Left lung (tissue), 10 donors: ENCODE results near the gene CALHM6. TPM values are rescaled to one million over a fixed set of nuclear protein-coding genes. Genes with fewer than 3 reads are reported as not detected.
A peak's percentile ranks its signal among the peaks of the same experiment; 100 is the strongest.

Experiments
- ATAC-seq: fragments of 200-7000 bp; cut with Tn5 transposase; one replicate; pipeline ENCODE4 v1.9.1; 2020; ENCODE audit warnings: moderate library complexity
- DNase-seq, 4 donors: peaks; one replicate each; pipeline ENCODE4 v3.0.0-alpha.2; 2013 to 2020
- H3K27ac ChIP-seq, 2 donors: fragments of 200-600 bp; sonication (generic) in 1 of 2; one replicate each; pipeline versions ENCODE4 v1.5.0 to v1.8.0; 2020 to 2021
- H3K27me3 ChIP-seq, 2 donors: fragments of 200-600 bp; sonication (generic) in 1 of 2; one replicate each; pipeline versions ENCODE4 v1.5.0 to v1.8.0; 2020 to 2021
- H3K36me3 ChIP-seq, 2 donors: fragments of 200-600 bp; sonication (generic) in 1 of 2; one replicate each; pipeline versions ENCODE4 v1.5.0 to v1.8.0; 2020 to 2021
- H3K4me1 ChIP-seq, 2 donors: fragments of 200-600 bp; one replicate each; pipeline ENCODE4 v1.8.0; 2021
- H3K4me3 ChIP-seq, 2 donors: fragments of 200-600 bp; sonication (generic) in 1 of 2; one replicate each; pipeline versions ENCODE4 v1.5.0 to v1.8.0; 2020 to 2021; ENCODE audit warnings: mild to moderate bottlenecking in 1 of 2
- H3K9me3 ChIP-seq, 2 donors: fragments of 200-600 bp; sonication (generic) in 1 of 2; one replicate each; pipeline versions ENCODE4 v1.5.0 to v1.8.0; 2020 to 2021
- intact Hi-C, 2 donors: fragments of 100-400 bp; cut with DNase I; formaldehyde crosslinking; loops; one replicate each; pipeline versions ENCODE4 v1.11.2 to v1.14.2; 2022
- polyA plus RNA-seq, 6 donors: library from polyadenylated mRNA; unstranded; fragments of 120-200 nt; gene quantifications; one replicate each; pipeline ENCODE4 v1.2.1, GENCODE V29; 2013; ENCODE audit not compliant: insufficient read length in 6 of 6
- total RNA-seq, 2 donors: library from RNA; stranded (reverse); fragmentation: NEBNext Ultra II Directional; extraction: Animal tissue kit (Norgen Biotek cat#: 25700); gene quantifications; one replicate each; pipeline ENCODE4 v1.2.1, GENCODE V29; 2021
- TF ChIP-seq, protein P1 (sequence below), 2 donors: fragments of 200-600 bp; sonication (generic) in 1 of 2; IDR thresholded peaks; one replicate each; pipeline versions ENCODE4 v1.5.0 to v1.8.0; 2021; ENCODE audit warnings: antibody characterized with exemption in 2 of 2
- donor health status: DM: no; HTN: yes; CAD: no.
- donor health status: DM: no; HTN: no; CAD: no.

The CALHM6 gene
- total and polyA plus RNA-seq, 8 donors = 2.1 to 9.1 (median 6.1) TPM

GRCh38 chr6:116459927-116460326, 1.2 kb upstream of the CALHM6 start:
- TF ChIP-seq, protein P1, sequence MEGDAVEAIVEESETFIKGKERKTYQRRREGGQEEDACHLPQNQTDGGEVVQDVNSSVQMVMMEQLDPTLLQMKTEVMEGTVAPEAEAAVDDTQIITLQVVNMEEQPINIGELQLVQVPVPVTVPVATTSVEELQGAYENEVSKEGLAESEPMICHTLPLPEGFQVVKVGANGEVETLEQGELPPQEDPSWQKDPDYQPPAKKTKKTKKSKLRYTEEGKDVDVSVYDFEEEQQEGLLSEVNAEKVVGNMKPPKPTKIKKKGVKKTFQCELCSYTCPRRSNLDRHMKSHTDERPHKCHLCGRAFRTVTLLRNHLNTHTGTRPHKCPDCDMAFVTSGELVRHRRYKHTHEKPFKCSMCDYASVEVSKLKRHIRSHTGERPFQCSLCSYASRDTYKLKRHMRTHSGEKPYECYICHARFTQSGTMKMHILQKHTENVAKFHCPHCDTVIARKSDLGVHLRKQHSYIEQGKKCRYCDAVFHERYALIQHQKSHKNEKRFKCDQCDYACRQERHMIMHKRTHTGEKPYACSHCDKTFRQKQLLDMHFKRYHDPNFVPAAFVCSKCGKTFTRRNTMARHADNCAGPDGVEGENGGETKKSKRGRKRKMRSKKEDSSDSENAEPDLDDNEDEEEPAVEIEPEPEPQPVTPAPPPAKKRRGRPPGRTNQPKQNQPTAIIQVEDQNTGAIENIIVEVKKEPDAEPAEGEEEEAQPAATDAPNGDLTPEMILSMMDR (IDR thresholded peaks at IDR 0.05) = no peak
- Histone ChIP-seq H3K36me3 (no peaks in the 10 kb centered on the region), H3K4me1 (peaks cover 4 to 44% of the 10 kb centered on the region in 2 donors), H3K4me3 (no peak overlapping the region), H3K27ac (no peak overlapping the region), H3K9me3 (no peaks in the 10 kb centered on the region), H3K27me3 (peaks cover 0 to 14% of the 10 kb centered on the region in 2 donors)
- DNase-seq = no peak
- intact Hi-C loops = no loop called here
- no peak for ATAC-seq

GRCh38 chr6:116461932-116462885, 1.0 kb downstream of the CALHM6 start:
- ATAC-seq (peak; percentile 83), DNase-seq (peak; percentile 59 to 94 (median 69))
- TF ChIP-seq, protein P1 (IDR thresholded peaks at IDR 0.05) = no peak
- no peaks in the 10 kb centered on the region for H3K9me3 ChIP-seq
- peak overlapping the region; percentile 26 to 45 for H3K4me3 ChIP-seq
- H3K27ac ChIP-seq = peak overlapping the region in 1 of 2 donors; percentile 70
- H3K4me1 ChIP-seq = peaks cover 5 to 50% of the 10 kb centered on the region in 2 donors
- intact Hi-C loops = no loop called here
- peaks cover 0 to 14% of the 10 kb centered on the region in 2 donors for H3K27me3 ChIP-seq
- H3K36me3 ChIP-seq = no peaks in the 10 kb centered on the region

DNA sequence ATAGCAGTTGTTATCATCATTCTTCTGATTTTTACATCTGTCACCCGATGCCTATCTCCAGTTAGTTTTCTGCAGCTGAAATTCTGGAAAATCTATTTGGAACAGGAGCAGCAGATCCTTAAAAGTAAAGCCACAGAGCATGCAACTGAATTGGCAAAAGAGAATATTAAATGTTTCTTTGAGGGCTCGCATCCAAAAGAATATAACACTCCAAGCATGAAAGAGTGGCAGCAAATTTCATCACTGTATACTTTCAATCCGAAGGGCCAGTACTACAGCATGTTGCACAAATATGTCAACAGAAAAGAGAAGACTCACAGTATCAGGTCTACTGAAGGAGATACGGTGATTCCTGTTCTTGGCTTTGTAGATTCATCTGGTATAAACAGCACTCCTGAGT, 2.1 kb downstream of the CALHM6 start:
- intact Hi-C loops = no loop called here
- no peak overlapping the region for H3K4me3 ChIP-seq
- DNase-seq (peak in 1 of 4 donors; percentile 36), ATAC-seq (no peak)
- no peak overlapping the region for H3K27ac ChIP-seq
- H3K4me1 ChIP-seq = peaks cover 5 to 48% of the 10 kb centered on the region in 2 donors
- TF ChIP-seq, protein P1 (IDR thresholded peaks at IDR 0.05) = no peak
- H3K9me3 ChIP-seq = no peaks in the 10 kb centered on the region
- H3K36me3 ChIP-seq = no peaks in the 10 kb centered on the region
- peaks cover 0 to 14% of the 10 kb centered on the region in 2 donors for H3K27me3 ChIP-seq

DNA sequence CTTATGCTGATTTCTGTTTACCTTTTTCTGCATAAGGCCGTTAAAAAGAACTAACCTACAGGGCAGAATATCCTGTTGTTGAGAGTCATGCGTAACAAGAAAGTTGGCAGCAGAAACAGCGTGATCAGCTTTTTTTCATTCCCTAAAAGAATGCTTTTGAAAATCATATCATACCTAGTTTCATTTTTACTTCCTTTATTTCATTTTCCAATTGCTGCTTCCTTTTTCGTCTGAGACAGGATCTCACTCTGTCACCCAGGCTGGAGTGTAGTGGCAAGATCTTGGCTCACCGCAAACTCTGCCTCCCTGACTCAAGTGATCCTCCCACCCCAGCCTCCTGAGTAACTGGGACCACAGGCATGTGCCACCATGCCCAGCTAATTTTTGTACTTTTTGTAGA, 4.1 kb downstream of the CALHM6 start:
- TF ChIP-seq, protein P1 (IDR thresholded peaks at IDR 0.05) = no peak
- ATAC-seq = no peak
- Histone ChIP-seq H3K27me3 (peaks cover 0 to 14% of the 10 kb centered on the region in 2 donors), H3K27ac (peak overlapping the region in 1 of 2 donors; percentile 59), H3K4me3 (no peak overlapping the region), H3K36me3 (no peaks in the 10 kb centered on the region), H3K9me3 (no peaks in the 10 kb centered on the region), H3K4me1 (peaks cover 5 to 48% of the 10 kb centered on the region in 2 donors)
- DNase-seq = peak in 1 of 4 donors; percentile 31
- intact Hi-C loops = no loop called here

- H3K27me3 ChIP-seq = peaks cover 0 to 9% of the 10 kb centered on the region in 2 donors
- TF ChIP-seq, protein P1 (IDR thresholded peaks at IDR 0.05) = no peak
- ATAC-seq = no peak
- no peak for DNase-seq
- no peaks in the 10 kb centered on the region for H3K9me3 ChIP-seq
- no peak overlapping the region for H3K27ac ChIP-seq
- H3K36me3 ChIP-seq = no peaks in the 10 kb centered on the region
- H3K4me1 ChIP-seq = peaks cover 5 to 50% of the 10 kb centered on the region in 2 donors
- H3K4me3 ChIP-seq = no peak overlapping the region
- intact Hi-C loops = no loop called here
Measured at GRCh38 chr6:116467096-116467495, 5.9 kb downstream of the CALHM6 start.
